Occipital lobe (tissue), 2 donors: ENCODE data around the gene RGPD3. TPM values are rescaled to one million over a fixed set of nuclear protein-coding genes. Genes with fewer than 3 reads are reported as not detected.
"Not testable (repeated sequence)": the region's sequence is repeated elsewhere in the genome, so short reads cannot be mapped to it uniquely, and the experiment has no call there.

Experiments
- DNase-seq: peaks from one replicate; lab custom pipeline; 2025; lab: John Stamatoyannopoulos, UW
- total RNA-seq: library from RNA; depleted of rRNA; stranded (reverse); fragments of >200 nt; gene quantifications from one replicate; pipeline ENCODE4 v1.2.3, GENCODE V29; 2014

RGPD3 gene
- total RNA-seq: 0.94 TPM

DNA sequence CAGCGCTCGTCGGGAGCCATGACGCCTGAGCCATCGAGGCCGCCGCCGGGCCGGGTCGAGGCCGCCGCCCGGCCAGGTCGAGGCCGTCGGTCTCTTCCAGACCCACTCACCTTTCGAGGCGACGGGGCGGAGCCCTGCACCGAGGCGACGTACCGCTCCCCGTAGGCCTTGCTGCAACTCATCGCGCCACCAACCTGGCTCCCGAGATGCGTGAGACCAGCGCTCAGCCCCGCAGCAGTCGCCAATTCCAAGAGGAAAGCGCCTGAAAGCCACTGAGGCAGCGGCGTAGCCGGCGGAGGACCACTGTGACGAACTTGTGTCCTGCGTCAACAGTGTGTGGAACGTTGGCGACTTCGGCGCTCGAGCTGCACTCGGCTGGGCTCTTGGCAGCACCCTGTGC lies at the start of gene RGPD3:
Gene RGPD3, minus strand, starts transcription at position 307 of the 400 bp plus-strand sequence. Its CDS starts 125 bp downstream, at position 182.
- not testable (repeated sequence) for DNase-seq

DNA sequence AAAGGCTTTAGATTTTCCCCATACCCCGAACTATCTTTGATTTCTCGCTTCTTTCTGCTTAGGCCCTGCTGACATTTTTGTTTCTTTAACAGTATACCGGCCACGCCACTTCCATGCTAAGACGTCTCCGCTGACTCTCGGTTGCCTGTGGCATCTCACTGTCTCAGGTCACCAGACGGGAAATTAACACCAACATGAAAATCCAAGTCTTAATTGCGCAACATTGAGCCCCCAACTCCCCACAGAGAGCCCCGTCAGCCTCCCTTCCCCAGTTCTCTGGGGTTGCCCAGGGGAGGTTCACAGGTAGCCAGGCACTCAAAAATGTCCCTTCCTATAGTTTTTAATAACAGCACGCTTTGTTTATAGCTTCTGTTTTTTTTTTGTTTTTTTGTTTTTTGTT lies 49.1 kb upstream of the RGPD3 start:
- DNase-seq: no peak

DNA sequence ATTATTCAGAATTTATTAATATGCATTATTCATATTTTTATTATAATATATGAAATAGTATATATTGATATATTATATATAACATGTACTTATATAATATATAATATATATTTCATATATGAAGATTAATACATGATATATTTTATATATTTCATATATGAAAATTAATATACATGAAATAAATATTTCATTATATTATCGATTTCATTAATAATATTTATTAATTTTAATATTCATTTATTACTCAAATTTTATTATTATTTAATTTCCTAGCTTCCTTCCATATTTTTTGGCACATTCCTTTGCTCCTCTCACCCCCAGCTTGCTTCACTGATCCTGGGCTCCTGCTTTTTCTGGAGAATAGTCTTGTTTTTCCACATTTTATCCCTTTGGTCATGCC lies 48.7 kb upstream of the RGPD3 start:
- no peak for DNase-seq

DNA sequence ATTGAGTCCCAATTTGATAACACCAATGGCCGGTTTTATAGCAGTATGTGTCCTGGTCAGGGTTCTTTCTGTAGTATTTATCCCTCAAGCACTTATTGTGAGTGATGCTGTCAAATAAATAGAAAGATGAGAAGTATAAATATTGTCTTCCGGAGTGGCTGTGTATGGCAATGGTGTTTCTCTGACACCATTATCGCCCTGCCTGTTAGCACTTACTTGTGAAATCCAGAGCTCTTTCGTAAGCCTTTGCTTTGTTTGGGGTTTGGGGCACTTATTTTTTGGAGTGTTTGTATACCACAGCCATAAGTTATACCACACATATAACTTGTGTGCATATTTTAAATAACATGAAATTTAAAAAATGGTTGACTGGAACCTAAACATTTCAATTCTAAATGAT lies 48.2 kb upstream of the RGPD3 start:
- DNase-seq: no peak

DNA sequence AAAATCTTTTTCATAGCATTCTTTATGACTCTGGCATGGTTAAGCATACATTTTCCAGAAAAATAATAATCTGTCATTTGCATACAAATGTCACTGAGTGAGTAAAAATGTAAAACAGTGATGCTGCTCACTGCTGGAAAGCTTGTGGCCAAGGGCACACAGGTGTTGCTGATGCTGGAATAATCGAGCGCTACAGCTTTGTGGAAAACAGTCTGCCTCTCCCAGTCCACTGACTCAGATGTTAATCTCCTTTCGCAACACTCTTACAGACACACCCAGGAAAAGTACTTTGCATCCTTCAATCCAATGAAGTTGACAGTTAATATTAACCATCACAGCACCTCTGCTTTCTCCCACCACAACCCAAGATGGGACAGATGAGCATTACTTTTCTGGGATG lies 46.6 kb upstream of the RGPD3 start:
- DNase-seq: not testable (repeated sequence)

DNA sequence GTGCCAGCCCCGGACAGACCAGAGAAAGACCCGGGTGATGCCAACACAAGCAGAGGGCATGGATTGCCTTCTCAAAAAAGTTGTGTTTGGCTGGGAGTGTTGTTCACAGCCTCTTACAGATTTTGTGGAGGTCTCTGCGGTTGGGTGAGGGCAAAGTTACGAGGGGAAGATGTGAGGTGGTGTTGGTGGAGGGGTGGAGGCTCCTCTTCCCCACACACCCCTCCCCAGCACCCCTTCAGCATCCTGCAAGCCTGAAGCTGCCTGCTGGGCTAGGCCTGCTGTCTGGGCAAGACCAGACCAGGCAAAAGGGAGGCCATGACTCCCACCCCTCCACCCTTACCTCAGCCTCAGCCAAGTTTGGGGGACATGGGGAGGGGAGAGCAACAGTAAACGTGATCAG lies 45.2 kb upstream of the RGPD3 start:
- not testable (repeated sequence) for DNase-seq

DNA sequence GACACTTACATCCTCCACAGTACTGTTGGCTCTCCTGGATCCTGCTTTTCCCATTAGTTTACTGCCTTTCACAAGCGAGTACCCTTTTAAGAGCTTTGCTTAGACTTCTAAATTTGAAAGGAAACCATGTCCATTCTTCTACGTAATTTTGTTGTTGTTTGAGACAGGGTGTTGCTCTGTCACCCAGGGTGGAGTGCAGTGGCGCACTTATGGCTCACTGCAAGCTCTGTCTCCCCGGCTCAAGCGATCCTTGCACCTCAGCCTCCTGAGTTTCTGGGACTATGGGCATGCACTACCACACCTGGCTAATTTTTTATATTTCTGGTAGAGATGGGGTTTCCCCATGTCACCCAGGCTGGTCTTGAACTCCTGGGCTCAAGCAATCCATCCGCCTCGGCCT lies 43.7 kb upstream of the RGPD3 start:
- DNase-seq: not testable (repeated sequence)

DNA sequence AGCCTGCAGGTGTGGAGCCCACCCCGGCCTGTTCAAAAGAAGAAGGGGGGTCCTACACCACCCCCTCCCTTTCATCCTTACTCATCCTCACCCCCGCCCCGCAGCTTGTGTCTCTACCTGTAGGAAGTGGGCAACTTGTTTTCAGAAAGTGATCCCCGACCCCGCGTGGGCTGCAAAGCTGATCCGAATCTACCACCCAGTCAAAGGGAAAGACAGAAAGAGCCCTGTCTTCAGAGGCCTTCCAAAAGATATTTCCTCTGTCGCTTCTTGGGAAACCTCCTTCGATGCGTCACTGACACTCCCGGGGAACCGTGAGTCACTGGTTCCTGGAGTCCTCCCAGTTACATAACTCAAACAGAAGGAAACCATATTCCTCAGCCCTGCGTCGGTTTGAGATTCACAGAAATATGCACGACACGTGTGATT lies 43.3 kb upstream of the RGPD3 start:
- DNase-seq: peak; percentile 23

DNA sequence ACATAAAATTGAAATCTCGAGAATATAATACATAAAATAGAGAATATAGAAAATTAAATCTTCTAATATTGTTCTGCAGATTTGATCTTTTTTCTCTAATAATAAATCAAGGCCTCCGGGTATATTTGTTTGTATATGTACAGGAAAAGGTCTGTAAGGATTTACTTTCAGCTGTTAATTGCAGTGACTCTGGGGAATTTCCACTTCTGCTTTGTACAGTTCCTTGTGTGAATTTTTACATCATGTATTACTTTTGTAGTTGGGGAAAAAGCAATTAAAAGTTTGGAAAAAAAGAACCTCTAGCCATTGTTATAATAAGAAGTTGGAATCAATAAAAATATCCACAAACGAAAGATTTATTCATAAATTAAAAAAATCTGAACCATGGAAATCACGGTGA lies 42.6 kb upstream of the RGPD3 start:
- not testable (repeated sequence) for DNase-seq

DNA sequence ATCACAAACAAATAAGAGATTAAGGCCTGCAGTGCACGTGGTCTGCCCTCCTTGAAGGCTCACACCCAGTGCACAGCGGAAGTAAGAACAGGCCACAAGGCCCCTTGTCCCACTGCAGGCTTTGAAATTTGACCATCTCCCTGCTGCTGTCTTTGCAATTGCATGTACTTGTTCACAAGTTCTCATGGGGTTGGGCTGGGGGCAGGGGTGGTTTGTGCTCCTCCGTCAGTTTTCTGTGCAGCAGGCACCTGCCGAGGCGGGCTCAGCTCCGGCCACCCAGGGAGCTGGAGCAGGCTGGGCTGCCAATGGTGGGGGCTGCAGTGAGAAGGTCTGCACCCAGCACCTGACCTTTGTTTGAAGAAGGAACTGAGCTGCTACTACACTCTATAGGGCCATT lies 41.2 kb upstream of the RGPD3 start:
- DNase-seq: not testable (repeated sequence)

DNA sequence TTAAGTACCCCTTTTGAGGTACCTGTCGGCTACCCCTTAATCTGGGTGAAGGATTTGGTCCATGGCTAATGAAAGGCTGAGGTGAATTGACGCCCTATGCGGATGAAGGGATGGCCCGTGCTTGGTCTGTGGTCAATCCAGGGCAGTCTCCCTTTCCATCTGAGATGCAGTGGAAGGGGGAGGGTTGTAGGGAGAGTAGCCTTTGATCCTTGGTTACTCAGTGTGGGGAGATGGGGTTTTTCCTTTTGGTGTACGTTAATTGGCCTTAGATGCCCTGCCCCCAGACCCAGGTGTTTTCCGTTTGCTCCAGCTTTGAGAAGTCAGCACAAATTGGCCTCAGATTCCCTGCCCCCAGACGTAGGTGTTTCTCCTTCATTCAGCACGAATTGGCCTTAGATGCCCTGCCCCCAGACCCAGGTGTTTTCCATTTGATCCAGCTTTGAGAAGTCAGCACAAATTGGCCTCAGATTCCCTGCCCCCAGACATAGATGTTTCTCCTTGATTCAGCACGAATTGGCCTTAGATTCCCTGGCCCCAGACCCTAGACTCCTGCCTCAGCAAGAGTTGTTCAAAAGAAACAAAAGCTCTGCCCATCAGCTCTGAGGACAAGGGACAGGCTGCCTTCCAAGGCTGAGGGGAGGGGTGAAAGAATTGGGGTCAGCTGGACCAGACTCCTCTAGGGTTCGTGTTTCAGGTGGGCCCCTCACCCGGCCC lies 40.6 kb upstream of the RGPD3 start:
- not testable (repeated sequence) for DNase-seq

DNA sequence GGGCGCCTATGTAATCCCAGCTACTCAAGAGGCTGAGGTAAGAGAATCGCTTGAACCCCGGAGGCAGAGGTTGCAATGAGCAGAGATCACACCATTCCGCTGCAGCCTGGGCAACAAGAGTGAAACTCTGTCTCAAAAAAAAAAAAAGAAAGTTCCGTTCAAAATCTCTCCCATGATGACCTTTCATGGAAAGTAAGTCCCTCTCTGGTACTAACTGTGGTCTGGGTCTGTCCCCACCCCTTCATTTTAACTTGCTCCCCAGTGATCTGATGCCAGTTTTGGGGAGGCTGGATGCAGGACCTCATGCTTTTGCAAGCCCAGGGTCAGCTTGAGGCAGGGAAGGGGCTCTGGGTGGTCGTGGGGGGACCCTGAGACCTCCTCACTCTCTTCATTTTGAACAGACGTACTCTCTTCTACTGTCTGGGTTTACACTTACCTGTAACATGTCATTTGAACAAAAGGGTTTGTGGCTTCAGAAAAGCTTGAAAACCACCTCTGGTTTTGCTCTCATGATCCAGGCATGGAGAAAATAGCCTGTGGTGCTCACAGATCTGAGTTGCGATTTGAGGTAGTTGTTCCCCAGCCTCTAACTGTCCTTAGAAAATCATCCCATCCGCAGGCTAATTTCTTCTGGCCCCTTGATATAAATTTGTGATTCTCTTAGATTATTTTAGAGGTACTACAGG lies 37.9 kb upstream of the RGPD3 start:
- not testable (repeated sequence) for DNase-seq

DNA sequence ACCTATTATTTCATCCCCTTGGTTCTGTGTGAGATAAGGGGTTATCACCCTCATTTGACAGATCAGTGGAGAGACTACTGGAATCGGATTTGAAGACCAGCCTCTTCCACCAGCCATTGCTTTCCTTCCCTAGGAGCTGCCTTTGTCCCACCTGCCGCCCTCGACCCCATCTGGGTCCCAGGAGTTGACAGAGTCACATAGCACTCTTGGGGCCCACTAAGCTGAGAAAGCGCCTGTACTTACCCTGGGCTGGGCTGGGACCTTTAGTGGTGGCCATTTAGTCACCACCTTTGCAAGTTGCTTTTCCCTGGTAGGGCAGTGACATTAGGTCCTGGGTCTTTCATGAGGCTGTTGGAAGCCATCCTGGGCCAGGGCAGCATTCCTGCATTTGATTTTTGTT lies 36.6 kb upstream of the RGPD3 start:
- not testable (repeated sequence) for DNase-seq

DNA sequence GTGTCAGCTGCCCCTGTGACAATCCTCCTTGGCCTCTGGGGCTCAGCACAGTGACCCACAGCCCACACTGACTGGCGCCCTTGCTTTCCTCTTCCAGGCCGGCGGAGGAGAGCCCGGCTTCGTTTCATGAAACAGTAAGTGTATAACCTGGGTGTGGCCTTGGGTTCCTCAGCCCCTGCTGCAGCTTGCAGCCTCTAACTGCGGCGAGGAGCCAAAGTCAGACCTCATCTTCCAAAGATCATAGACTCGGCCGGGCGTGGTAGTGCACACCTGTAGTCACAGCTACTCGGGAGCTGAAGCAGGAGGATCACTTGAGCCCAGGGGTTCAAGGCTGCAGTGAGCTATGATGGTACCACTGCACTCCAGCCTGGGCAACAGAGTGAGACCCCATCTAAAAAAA lies 36.0 kb upstream of the RGPD3 start:
- not testable (repeated sequence) for DNase-seq

DNA sequence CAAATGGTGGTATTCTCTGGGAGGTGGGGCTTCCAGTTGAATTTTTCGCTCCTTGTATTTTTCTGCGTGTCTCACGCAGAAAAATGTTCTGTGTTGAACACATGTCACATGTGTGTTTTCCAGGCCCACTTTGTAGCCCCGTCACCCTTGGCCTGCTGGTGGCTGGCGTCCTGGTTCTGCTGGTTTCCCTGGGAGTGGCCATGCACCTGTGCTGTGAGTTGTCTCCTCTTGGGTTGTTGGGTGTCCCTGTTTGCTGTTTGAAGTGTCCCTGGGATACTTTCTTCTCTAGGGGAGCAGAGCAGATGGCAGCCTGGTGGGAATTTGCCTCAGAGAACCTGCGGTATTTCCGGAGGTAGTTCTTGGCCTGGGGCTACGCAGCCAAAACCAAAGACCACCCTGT lies 34.1 kb upstream of the RGPD3 start:
- not testable (repeated sequence) for DNase-seq

DNA sequence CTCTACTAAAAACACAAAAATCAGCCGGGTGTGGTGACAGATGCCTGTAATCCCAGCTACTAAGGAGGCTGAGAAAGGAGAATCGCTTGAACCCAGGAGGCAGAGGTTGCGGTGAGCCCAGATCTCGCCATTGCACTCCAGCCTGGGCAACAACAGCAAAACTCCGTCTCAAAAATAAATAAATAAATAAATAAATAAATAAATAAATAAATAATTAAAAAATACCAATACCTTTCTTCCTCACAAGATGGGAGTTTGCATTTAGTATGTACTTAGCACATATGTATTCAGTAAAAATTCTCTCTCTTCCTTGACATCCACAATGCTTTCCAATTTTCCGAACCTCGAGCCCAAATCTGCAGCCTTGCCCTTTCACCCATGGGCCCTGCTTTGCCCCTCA lies 32.1 kb upstream of the RGPD3 start:
- not testable (repeated sequence) for DNase-seq

DNA sequence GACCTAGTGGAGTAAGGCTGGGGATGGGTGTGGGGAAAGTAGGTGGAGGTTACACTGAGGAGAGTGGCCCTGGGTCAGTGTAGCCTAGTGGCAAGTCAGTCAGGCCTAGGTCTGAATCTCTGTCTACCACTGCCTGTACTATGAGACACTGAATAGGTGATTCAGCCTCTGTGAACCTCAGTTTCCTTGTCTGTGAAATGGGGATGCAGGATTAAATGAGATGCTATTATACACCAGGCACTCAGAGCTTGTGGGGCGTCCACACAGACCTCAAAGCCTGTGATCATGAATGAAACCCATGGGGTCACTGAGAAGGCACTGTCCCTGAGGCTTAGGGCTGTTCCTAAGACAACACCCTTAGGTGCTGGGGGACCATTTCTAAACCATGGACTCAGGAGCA lies 30.3 kb upstream of the RGPD3 start:
- DNase-seq: not testable (repeated sequence)

DNA sequence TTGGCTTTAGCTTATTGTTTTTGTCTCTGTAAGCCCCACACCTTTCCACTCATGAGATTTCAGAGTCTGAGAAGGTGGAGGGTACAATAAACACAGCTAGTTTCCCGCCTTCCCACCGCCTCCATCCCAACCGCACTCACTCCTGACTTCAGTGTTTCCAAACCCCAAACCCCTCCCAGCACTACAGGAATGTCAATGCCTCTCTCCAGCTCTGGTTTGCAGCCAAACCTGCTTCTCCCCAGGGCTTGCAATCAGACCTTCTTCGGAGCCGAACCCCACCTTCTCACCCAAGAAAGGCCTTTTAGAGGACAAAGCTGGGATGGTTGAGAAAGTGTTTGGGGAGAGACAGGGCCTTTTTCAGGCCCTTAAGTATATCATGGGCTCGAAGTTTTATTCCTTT lies 24.7 kb upstream of the RGPD3 start:
- not testable (repeated sequence) for DNase-seq

DNA sequence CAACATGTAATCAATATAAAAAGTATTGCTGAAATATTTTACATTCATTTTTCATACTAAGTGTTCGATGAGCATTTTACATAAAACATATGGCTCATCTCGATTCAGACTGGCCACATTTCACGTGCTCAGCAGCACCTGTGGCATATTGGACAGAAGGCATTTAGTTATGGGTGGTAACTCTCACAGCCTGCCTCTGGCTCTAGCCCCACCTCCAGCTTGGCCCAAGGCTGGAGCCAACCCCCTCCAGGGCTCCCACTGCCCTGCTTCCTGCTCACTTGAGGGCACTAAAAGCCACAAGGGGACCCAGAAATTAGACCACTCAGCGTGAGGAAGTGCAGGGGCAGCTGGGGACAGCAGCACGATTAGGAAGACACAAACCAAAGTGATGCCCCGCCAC lies 24.2 kb upstream of the RGPD3 start:
- not testable (repeated sequence) for DNase-seq

DNA sequence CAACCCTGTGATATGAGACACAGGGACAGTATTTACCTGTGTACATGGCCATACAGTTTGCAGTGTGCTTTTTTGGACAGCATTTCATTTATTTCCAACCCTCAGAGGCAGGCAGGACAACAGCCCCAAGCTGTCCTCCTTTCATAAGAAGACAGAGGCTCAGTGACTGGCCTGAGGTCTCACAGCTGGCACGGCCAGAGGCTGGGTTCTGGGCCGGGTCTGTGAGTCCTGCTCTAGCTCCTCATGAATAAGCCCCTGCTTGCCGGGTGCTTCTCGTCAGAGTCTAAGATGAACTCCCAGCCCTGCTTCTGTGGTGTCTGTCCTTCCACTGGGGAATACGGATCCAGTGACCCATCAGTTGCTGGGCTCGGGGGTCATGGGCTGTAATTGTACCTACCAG lies 21.5 kb upstream of the RGPD3 start:
- DNase-seq: not testable (repeated sequence)

DNA sequence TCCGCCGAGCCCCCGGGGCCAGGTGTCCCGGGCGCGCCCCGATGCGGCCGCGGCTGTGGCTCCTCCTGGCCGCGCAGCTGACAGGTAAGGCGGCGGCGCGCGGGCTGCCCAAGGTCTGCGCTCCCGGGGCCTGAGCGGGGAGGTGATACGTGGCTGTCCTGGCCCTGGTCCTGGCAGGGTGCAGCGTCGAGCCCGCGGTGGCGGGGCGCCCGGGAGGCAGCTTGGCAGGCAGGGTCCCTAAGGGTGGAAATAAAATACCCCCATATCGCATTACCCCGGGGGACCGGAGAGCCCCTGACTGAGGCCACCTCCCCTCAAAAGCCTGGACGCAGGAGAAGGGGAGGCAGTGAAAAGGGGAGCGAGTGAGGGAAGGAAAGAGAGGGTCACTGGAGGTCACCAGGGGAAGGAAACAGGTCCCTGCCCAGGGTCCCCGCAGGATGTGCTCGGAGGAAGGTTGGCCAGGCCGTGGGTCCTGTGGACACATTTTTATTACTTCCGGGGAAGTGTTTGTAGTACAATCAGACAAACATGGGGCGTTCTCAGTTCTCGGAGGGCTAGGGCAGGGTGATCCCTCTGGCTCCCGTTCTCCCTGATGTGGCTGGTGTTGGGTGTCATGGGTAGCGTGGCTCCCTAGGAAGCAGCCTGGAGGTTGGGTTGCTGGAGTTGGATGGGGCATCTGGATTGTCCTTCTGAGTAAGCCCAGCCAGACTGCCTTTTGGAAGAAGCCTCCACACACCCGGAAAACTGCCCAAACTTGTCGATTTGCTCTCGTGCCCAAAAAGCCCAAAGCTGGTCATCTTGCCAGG lies 19.4 kb upstream of the RGPD3 start:
- DNase-seq: not testable (repeated sequence)
